ENCODE measurements around the gene NFIA.

The NFIA gene

DNA sequence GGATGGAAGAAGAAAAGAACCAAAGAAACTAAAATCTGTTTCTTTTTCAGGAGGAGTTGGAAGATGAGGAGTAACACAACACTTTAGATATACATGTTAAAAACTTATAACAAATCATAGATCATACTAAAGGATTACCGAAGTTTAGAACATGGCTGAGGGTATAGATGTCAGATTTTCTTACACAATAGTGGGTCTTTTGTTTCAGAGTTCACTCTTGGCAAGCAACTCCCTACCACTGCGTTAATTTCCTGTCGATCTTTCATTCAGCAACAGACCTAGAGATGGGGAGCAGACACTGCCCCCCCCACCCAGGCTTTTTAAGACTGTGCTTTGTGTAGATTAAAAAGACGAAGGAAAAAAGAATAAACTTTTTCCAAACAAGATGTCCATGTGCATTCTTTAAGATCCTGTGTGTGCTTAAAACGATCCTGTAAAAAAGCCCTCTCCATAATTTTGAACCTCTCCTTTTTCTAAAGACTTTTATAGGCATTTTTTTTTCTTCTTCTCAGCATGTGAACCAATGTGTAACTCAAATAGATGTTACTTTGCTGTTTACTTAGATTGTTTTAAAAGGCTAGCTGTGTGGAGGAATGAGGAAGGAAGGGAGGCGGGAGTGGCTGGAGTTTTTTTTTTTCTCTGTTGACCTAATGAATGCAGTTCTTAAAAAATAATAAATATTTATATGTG is 50.4 kb downstream of the NFIA start:
- no peak for DNase-seq

DNA sequence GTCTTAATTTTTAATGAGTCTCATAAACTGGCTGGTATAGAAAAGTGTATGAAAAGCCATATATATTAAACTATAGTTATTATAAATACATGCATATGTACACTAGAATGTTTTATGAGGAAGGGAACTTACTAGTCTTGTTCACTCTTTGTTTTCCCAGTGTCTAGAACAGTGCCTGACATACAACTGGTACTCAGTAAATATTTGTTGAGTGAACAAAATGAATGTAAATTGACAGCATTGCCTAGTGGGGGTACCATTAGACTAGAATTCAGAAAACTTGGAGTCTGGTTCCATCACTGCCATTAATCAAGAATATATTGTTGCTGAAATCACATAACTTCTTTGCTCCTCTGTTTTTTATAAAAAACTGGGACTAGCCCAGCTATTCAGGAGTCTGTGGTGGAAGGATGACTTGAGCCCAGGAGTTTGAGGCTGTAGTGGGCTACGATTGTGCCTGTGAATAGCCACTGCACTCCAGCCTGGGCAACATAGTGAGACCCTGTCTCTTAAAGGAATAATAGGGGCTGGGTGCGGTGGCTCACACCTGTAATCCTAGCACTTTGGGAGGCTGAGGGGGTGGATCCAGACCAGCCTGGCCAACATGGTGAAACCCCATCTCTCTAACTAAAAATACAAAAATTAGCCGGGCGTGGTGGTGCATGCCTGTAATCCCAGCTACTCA is 51.1 kb downstream of the NFIA start:
- DNase-seq: no peak

DNA sequence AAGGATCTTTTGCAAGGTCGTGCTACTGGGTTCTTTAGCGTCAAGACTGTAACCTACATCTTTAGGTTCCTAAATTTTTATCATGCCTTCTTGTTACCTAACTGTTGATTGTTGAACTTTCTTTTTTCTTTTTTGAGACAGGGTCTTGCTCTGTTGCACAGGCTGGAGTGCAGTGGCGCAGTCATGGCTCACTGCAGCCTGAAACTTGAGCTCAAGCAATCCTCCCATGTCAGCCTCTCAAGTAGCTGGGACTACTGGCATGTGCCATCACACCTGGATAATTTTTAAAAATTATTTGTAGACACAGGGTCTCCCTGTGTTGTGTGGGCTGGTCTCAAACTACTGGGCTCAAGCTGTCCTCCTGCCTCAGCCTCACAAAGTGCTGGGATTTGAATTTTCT is 52.9 kb downstream of the NFIA start:
- no peak for DNase-seq

DNA sequence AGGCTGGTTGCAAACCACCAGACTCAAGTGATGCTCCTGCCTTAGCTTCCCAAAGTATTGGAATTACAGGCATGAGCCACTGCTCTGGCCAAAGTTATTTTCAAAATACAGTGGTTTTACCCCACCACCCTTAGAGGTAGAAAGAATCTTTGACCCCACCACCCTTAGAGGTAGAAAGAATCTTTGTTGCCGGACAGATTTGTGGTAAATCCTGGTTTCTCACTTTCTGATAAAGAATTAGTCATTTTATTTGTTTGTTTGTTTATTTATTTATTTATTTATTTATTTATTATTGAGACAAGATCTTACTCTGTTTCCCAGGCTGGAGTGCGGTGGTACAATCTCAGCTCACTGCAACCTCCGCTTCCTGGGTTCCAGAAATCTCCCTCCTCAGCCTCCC is 55.9 kb downstream of the NFIA start:
- no peak for DNase-seq

DNA sequence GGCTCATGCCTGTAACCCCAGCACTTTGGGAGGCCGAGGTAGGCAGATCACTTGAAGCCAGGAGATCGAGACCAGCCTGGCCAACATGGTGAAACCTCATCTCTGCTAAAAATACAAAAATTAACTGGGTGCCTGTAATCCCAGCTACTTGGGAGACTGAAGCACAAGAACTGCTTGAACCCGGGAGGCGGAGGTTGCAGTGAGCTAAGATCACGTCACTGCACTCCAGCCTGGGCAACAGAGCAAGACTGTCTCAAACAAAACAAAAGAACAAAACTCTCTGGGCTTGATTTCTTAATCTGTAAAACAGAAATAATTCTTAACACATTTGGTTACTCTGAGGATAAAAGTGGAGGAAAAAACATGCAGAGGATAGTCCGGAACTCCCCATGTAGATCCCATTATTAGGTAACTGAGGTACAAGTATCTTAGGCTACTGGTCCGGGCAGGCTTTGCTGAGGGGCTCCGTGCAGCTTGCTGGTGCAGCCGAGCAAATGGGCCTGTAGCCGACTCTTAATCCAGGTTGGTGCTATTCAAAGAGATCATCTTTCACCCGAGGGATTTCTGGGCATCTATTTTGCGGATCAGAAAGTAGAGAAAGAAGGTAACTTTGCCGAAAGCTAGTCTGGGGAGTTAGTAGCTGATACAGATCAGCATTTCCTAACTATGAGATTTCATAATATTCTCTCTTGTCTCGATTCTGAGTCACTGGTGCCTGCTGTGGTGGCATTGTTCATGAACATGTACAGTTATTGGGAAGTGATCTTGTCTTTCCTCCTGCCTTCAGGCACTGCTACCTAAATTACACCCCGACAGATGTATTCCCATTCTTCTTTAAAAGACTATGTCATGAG is 56.8 kb downstream of the NFIA start:
- no peak for DNase-seq

DNA sequence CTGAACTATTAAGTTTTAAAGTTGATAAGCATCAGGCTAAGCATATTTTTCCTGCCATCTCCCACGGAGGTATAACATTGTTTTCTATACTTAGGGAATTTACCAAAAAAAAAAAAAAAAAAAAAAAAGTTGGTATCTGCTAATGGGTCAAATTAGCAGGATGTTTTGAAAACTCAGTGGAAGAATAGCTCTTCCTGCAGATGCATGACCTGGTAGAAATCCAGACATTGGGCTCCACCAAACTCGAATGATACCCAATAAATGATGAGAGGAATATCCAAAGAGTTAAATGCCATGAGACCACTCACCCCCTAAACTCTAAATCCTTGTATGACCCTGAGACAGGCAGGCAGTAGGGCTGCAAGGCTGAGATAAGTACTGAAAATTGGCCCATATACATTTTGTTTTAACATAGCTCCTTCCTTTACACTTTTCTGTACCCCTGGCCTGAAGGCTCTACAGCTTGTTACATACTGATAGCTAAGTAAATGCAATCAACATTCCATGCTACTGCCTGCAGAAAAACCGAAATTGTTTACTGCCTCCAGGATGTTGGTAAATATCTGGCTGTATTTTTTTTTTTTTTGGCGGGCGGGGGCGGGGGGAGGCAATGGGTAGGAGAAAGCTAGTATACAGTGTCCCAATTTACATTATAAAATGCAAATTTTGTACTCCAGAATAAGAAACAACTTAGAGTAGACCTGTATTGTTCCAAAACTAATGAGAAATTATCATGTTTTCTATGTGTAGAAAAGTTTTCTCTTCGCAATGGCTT is 57.6 kb downstream of the NFIA start:
- DNase-seq: no peak

DNA sequence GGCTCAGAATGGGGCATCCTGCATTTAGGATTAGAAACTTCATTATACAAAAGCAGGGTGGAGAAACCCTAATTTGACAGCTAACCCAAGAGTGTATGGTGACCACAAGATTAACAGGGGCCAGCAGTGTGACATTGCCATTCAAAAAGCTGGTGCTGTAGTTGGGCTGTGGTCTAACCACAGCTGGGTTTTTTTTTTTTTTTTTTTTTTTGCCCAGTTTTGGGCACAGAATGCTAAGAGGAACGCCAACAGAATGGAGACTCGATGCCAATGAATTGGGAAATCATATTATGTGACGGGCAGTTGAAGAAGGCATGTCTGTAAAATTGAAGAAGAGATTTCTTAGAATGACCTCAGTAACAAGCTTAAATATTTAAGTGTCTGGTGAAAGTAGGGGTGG is 58.4 kb downstream of the NFIA start:
- DNase-seq: no peak

DNA sequence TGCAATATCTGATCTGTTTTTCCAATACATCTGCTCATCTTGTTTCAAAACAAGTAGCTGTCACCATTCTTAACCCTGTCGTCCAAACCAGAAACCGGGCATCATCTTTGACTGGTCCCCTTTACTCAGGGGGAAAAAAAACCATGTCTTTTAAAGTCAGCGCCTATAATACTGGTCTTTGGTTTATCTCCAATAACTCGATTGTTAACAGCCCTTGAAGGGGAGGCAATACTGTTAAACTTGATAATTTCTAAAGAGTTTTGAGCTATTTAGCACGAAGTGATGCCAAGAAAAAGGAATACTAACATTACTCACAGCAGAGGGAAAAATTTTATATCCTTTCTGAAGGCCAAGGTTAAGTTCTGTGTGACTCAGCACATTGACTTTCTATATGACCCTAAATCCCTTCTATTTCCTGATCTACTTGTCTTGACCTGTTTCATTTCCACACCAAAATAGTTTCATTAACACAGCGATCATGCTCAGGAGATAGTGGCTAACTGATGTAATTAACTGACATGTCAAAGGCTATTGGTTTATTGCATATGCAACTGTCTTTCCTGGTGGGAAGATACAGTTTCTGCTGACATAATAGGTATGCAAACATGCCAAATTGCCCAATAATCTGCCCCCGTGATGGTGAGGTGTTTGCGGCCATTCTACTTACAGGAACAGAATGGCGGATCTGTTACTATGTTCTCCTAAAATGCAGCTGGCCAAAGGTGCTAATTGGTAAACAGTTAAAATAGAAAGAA is 59.1 kb downstream of the NFIA start:
- no peak for DNase-seq

DNA sequence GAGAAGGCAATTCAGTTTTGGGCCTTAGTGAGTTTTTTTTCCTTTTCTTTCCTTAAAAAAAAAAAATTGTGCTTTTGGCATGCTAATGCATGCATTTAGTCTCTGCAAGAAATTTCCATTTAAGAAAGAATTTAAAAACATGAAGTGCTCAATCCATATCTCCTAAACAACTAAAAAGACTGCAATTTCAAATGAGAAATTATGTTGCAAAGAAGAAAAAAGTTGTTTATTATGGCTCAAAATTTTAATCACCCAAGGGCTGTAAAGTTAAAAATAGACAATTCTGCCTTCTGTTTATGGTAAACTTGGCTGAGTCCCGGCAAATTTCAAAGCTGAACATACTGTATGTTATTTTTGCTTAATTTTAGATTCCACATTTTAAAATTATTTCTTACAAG is 59.7 kb downstream of the NFIA start:
- no peak for DNase-seq

DNA sequence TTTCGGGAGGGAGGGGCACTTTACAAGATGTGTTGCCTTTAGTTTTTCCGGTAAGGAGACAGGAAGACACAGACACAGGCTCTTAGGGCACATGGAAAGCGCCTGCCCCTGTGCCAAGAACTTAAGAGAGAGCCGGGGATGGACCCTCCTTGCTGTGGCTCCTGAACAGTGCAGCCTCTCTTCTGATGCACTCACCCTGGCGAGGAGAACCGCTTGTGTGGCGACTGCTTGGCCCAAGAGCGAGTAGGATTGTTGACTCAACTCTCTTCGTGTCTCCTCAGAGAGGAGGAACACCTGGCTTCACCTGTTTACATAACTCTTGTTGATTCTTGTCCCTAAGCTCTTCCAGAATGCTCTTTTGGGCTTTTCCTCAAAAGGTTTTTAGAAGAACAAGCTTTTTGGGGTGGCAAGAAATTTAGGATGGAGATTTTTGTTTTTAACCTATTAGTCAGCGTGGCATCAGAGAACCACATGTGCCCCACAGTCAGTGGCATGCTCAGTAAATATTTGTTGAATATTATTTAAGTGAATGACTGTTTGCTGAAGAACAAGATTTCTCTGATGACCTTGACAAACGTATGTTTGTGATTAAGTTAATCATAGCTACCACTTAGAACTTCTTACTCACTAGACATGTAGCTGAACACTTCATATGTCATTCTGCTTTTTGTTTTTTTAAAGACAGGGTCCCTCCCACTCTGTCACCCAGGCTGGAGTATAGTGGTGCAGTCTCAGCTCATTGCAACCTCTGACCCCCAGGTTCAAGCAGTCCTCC is 60.6 kb downstream of the NFIA start:
- no peak for DNase-seq

DNA sequence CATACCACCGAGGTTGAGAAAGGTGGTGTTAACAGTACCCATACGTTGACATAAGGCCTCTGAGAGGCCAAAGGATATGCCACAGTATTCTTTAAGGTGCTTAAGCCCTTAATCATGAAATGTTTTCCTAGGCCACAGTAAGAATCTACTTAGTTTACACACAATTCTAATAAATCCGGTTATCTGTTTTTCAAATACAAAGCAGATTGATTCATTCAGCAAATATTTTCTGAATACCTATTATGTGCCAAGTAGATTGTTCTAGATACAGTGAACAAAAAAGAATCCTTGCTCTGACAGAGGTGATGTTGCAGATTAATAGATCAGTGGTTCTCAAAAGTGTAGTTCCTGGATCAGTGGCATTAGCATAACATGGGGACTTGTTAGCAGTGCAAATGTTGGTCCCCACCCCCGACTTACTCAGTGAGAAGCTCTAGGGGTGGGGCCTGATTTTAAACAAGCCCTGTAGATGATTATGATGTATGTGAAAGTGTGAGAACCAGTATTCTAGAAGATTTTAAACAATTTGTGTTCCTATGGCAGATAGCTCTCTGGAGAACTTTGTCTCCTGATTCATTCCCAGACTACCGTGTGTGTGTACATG is 61.6 kb downstream of the NFIA start:
- DNase-seq: no peak

DNA sequence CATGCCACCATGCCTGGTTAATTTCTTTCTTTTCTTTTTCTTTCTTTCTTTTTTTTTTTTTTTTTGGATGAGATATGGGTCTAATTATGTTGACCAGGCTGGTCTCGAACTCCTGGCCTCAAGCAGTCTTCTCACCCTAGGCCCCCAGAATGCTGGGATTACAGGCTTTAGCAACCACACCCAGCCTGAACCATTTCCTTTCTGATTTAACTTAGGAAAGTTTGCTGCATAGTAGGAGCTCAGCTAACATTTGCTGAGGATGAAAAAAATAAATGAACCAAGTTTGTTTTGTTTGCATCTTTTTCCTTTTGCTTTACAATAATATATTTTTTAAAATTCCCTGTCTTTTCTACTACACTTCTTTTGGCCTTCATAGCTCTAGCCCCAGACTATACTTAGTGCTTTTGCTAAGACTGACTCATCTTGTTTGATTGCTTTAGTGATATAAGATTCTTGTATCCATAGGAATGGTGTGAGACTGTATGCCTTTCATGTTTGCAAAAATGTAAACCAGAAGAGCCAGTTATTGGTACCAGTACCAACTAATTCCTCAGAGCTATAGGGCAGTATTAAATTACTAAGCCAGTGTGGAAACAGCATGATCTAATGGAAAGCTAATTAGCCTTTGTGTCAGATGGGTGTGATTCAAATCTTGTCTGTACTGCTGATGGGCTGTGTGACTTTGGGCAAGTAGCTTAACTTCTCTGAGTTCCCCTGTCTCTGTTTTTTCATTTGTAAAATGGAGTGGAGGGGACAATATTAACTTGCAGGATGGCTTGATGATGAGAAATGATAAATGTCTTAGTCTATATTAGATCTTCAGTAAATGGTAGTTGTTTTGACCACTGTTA is 66.9 kb downstream of the NFIA start:
- no peak for DNase-seq

DNA sequence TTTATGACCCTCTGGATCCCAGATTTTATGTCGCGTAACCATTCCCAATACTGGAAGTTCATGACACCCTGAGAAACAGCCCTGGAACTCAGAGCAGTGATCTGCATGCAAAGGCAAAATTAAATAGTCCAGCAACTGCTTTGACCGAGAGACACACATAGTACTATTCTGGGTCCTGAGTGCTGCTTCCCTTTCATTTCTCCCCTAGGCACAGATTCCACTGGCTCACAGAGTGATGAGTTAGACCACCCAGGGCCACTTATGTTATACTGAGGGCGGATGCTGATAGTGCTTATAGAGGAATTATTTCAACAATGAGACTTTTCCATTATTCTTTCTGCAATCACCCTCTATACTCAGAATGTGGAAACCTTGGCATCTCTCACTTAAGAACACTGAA is 69.2 kb downstream of the NFIA start:
- DNase-seq: no peak

DNA sequence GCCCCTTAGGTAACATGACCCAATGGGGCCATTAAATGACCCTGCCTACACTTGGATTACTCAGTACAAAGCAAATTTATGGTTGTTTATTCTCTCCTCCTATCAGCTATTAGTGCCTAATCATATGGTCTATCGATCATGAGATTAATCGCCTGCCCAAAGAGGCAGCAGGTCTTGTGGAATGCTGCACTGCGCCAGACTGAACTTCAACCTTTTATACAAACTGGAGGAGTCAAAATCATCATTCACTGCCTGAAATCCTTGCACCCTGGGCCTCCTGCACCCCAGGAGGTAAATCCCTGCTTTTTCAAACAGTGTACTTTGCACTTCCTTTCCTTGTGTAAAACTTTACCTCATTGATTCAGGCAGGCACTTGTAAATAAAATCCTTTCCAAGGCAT is 69.7 kb downstream of the NFIA start:
- no peak for DNase-seq

DNA sequence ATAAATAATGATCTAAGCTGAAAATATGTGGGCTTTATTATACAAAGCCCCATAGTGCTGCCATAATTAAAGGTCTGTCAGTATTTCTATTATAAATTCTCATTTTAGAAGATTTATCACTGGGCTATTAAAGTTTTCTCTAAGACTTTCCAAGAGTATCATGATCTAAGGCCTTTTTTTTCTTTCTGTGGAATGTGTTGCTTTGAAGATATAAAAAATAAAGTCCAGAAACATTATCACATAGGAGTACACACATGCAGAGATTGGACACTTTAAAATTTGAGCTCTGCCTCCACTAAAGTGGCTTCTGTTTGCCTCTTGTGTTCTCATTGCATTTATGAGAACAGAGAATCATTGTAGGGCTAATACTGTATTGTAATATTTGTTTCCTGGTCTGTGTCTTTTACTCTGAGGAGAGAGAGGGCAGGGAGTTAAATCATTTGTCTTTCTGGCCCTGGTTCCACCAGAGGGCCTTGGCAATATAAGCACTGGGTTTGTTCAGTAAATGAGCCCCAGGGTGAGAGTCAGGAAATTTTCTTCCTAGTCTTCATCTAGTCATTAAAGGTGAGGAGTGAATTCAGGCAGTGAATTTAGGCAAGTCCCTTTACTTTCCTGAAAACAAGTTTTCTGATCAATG is 70.2 kb downstream of the NFIA start:
- DNase-seq: no peak

DNA sequence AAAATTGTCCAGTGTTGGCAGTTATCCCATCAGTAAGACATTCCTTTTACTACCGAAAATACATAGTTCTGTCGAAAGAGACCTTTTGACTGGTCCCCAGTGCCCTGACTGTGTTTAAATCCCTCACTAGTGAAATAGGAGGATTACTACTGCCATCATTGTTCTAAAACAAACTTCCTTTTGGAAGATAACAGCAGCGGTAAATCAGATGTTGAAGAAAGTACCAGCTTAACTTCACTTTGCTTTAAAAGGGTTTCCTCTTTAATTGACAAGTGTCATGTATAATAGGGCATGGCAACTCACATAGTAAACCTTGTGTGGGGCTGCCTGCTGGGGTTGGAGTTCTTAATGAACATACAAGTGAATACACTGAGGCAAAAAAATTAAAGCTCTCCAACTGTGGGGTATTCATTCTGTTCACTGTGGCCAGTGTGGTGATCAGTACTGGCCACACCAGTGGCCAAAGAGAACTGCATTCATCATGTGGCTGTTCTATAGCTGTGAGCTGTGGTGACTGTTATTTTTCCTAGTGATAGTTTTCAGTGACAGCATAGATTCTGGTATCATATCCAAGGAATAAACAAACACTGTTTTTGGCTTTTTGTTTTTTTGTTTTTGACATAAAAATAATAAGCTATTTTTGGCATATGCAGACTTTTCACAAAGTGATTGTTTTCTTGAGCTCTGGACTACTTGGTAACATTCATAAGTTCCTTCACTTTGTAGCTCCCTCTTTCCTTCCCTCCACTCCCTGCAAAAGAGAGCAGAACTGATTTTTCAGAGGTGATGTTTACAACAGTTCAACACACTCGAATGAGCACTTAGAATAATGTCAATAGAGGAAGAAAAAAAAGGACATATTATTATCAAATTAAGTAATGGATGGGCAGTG is 74.5 kb downstream of the NFIA start:
- DNase-seq: no peak

DNA sequence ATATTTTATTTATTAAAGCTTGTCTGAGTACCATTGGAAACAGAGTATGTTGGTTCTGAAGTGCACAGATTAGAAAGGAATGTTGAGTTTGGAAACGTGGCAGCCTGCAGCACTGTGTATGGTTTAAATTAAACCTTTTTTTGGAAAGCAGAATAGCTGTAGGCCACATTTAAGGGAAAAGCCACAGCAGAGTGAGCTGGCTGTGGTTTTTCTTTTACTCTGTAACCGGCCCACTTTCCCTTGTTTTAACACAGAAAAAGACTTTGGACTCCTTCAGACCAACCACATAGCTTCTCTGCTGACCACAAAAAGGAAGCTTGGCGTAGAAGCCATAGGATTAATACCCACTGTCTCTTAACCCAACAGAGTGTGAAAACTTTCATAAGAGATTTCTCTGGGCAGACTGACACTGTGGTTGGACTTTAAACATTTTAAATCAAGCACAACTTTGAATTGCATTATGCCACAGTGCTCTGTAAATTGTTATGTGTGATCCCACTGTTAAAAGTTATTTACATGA is 75.2 kb downstream of the NFIA start:
- no peak for DNase-seq

DNA sequence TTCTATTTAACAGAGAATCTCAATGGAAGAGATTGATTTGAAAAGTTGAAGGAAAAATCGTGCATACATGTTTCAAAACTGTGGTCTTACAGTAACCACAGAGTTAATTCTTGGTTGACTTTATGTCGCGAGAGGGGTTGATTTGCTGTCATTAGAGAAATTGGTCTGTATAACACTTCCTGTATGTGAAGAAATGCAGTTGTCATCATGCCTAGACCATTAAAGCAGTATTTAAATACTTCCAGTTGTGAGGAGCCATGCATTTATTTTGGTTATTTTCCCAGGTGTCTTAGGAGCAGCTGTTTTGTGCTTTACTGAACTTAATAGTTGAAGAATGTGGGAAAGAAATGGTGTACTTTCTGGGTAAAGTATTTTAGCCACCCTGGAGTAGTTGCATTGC is 76.2 kb downstream of the NFIA start:
- DNase-seq: no peak

Measured in activated CD8-positive, alpha-beta memory T cell treated with anti-CD3 and anti-CD28 coated beads, Interleukin-2, amount 50 U/mL, for 4 hours (primary cell).